Left renal cortex interstitium (tissue), 4 donors: ENCODE data around the gene ZNF850. TPM values are rescaled to one million over a fixed set of nuclear protein-coding genes. Genes with fewer than 3 reads are reported as not detected.
A peak's percentile ranks its signal among the peaks of the same experiment; 100 is the strongest.

ENCODE experiments used
- DNase-seq, 4 donors: peaks; one replicate each; pipeline ENCODE4 v3.0.0-alpha.2; 2013; ENCODE audit warnings: low read depth in 4 of 4, low spot score in 2 of 4, missing footprints in 1 of 4
- polyA plus RNA-seq, 4 donors: library from polyadenylated mRNA; unstranded; fragments of 120-200 nt; gene quantifications; one replicate each; pipeline ENCODE4 v1.2.1, GENCODE V29; 2013; ENCODE audit not compliant: insufficient read length in 4 of 4

The ZNF850 gene
- polyA plus RNA-seq, 4 donors, result 2.3 to 4.0 (median 3.5) TPM

- no peak for DNase-seq
Measured at GRCh38 chr19:36707134-36707533, 65.5 kb downstream of the ZNF850 start.

- no peak for DNase-seq
Measured at GRCh38 chr19:36688058-36688457, 84.5 kb downstream of the ZNF850 start.

- DNase-seq, result peak; percentile 77 to 92 (median 88)
Measured at GRCh38 chr19:36687214-36688056, 85.2 kb downstream of the ZNF850 start, which contains the start of gene ZNF567. Gene ZNF567 (plus strand): TSS chr19:36687612. CDS start chr19:36694868, 7,256 bp downstream.

- DNase-seq, result peak in 2 of 4 donors; percentile 2 to 9
Measured at GRCh38 chr19:36686365-36687213, 86.0 kb downstream of the ZNF850 start.

- no peak for DNase-seq
Measured at GRCh38 chr19:36685835-36686234, 86.8 kb downstream of the ZNF850 start.

GRCh38 chr19:36679455-36679854, 93.2 kb downstream of the ZNF850 start:
- no peak for DNase-seq

DNA sequence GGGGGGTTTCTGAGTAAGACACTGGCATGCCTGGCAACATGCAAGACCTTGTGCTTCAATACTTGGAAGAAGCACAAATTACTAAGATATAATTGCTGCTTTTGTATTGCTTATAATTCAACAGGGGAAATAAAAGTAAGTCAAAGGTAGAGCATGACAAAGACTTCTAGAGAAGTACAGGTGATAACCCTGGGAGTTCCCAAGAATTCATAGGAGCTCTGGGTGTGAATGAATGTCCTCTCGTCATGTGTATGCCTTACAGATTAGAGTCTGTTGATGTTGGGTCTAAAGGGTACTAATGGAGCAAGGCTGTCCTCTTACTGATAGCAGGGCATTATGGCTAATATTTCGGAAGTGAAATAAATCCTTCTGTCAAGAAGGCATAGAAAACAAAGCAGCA, 98.4 kb downstream of the ZNF850 start:
- DNase-seq, result no peak

- DNase-seq, result no peak
Measured at GRCh38 chr19:36672368-36672767, 100.2 kb downstream of the ZNF850 start.

GRCh38 chr19:36668646-36669045, 104.0 kb downstream of the ZNF850 start:
- no peak for DNase-seq

DNA sequence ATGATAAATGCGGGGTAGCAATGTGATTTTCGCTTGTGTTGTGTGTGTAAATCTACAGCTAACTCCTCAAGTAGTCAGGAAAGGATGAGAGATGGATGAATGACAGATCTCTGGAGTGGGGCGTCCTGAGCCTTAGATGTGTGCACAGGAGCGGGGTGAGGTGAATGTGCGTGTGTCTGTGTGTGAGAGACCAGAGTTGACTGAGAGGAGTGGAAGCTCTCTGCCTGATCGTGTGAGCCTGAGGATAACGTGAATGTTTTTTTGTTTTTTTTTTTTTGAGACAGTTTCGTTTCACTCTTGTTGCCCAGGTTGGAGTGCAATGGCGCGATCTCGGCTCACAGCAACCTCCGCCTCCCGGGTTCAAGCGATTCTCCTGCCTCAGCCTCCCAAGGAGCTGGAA, 106.8 kb downstream of the ZNF850 start:
- no peak for DNase-seq

Other genes starting within 250 kb of the ZNF850 start
- gene ZNF260, start 244.5 kb downstream of the ZNF850 start, polyA plus RNA-seq, result 10 to 100 TPM; 28.1 to 35.1 (median 30.0) TPM
- gene ZNF529, start 199.5 kb downstream of the ZNF850 start, polyA plus RNA-seq, result 10 to 100 TPM; 17.1 to 32.4 (median 21.9) TPM
- gene ZNF382, start 167.5 kb downstream of the ZNF850 start, polyA plus RNA-seq, result 10 to 100 TPM in 1 of 4 donors, 1 to 10 TPM in 3; 4.6 to 11.4 (median 7.4) TPM
- gene ZNF461, start 106.0 kb downstream of the ZNF850 start, polyA plus RNA-seq, result 10 to 100 TPM in 3 of 4 donors, 1 to 10 TPM in 1; 9.2 to 16.4 (median 12.5) TPM
- 10 to 100 TPM; 11.8 to 14.4 (median 13.3) TPM for gene ZNF567, start 85.2 kb downstream of the ZNF850 start, polyA plus RNA-seq
- 10 to 100 TPM in 3 of 4 donors, 1 to 10 TPM in 1; 9.5 to 14.5 (median 12.1) TPM for gene ZNF790, start 65.6 kb upstream of the ZNF850 start, polyA plus RNA-seq
- 10 to 100 TPM; 10.7 to 19.3 (median 14.6) TPM for gene ZNF345, start 78.1 kb upstream of the ZNF850 start, polyA plus RNA-seq
- 1 to 10 TPM; 6.5 to 8.2 (median 7.0) TPM for gene ZNF829, start 143.5 kb upstream of the ZNF850 start, polyA plus RNA-seq
- gene ZNF568, start 143.5 kb upstream of the ZNF850 start, polyA plus RNA-seq, result 10 to 100 TPM; 20.6 to 29.4 (median 24.8) TPM